Ammon's horn (tissue), 1 donor: ENCODE data around the gene SRSF8.

Experiments
- DNase-seq: peaks from one replicate; pipeline ENCODE4 v3.0.0-alpha.2; 2016; ENCODE audit warnings: low spot score

Gene SRSF8

DNA sequence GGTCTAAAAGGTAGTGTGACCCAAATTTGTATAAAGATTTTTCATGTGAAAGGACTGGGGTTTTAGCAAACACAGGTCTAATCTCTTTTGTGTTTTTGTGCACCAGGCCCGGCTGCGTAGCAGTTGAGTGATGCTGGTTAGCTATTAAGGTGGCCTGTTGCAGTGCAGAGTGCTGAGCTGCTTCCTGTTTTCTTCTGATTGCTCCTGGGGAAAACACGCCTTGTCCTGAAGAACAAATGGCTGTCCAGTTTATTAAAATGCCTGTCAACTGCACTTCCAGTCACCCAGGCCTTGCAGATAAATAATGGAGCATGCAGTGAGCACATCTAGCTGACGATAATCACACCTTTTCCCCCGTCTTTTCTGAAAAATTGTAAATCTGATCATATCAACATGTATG lies 1.8 kb downstream of the SRSF8 start:
- DNase-seq, result peak; percentile 90

DNA sequence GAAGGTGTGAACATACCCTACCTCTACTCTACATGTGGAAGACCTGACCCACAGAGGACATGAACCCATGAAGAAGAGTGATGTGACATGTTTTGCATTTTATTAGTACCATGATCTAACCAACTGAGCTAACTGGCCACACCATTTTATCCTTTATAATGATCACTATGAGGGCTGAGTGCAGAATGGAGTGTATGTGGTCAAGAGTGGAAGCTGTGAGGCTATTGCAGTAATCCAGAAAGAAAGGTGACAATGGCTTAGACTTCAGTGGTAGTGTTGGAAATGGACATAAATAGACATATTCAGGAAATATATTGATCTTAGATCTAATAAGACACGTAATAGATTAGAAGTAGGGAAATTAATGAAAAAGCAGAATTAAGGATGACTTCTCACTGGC lies 3.8 kb downstream of the SRSF8 start:
- no peak for DNase-seq

DNA sequence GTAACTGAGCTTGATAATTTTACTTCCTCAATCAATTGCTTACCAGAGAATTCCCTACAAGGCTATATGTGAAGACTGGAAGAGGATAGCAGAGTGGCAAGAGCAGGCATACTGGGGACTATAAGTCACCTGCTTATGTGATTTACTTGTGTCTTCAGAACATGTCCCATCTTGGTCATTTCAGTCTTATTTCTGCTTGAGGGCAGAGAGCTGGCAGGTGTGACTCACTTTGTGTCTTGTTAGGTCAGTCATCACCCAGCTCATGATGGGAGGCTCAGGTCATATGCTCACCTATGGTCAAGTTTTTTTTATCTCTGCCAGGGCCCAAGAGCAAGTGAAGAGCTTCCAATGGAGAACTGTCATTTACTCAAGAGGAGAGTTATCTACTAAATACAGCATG lies 6.2 kb downstream of the SRSF8 start:
- DNase-seq, result no peak

DNA sequence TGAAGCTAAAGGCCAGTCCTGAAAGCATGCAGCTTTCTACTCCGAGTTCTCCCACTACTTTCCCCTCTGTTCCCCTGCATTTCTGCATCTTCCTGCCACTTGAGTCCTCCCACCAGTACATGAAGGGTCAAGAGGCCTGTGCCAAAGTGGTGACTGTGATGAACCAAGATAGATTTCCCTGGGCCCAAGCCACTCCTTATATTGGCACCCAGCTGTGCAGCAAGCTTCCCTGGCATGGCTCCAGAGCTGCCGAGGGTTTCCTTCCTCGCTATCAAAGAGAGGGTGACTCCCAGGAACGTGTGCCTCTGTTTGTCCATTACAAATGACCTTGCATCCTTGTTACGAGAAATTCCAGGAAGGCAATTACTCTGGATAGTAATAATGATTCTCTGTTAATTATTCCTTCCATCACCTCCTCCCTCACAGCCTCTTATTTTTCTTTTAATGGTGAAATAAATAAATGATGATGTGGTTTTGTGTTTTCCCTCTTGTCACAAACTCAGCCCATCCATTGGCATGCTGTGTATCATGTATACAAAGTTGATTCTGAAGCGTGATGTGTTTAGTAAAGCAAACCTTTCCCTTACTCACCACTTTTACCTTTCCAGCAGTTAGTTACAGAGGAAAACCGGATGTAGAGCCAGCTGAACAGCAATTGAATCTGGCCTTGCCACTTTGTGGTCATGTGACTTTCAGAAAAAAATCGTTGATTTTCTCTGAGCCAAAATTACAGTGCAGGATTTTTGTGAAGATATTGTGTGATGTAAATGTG lies 8.3 kb downstream of the SRSF8 start:
- no peak for DNase-seq

DNA sequence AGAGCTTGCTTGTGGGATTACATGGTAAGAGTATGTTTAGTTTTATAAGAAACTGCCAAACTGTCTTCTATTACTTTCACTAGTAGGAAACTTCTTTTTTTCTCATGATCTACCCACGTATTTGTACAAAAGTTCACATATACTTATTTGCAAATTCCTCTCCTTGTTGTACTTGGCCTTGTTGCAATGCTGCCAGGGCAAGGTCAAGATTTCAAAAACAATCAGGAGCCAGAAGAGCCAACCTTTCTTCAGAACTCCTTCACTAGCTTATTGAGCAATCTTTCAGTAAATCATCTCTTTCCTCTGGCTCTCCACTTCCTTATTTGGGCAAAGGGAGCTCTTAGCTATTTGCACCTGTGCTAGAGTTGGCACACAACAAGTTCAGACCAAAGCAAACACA lies 9.7 kb downstream of the SRSF8 start:
- no peak for DNase-seq

DNA sequence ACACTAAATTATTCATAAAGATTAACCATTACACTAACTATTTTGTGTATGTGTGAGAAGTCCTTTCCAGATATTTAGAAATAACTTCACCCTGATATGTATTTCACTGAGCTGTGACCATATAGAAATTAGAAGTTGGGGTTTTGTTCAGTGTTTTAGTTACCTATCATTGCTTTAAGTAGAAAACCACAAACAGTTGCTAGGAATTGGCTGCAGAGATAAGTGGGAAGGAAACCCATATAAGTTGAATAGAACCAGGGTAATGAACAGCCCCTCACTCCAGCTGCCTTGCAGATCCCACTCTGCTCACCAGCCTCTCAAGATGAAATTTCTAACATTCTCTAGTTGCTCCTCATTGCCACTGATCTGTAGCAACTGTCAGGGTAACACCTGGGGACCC lies 10.3 kb downstream of the SRSF8 start:
- no peak for DNase-seq

DNA sequence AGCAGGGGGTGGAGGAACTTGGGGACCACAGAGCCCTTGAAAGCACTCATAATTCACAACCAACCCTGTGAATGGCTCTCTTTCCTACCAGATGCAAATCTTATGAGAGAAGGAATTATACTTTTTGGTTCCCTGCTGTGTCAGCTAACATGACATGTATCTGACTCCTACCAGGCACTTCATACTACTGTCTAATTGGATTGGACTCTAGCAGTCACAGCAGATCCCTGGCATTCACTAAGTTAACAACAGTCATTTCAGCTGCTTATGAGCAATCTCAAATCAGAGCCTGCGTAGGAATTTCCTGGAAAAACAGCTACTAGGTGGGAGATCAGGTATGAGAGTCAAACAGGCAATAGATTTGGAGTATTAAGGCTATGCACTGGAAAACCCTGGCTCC lies 11.8 kb downstream of the SRSF8 start:
- DNase-seq, result no peak

DNA sequence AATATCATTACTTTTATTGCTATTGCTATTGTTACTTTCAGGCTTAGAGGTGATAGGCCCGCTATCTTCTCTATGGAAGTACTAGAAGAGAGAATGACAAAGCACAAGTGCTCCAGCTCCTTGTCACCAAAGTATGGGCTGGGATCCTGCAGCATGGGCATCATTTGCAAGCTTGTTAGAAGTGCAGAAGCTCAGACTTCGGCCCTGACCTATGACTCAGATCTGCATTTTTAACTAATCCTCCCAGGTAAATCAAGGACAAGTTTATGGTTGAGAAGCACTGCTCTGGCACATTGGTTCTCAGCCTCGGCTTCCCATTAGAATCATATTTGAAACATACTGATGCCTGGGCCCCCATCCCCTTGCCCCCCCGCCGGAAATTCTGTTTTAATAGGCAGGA lies 14.3 kb downstream of the SRSF8 start:
- DNase-seq, result no peak

DNA sequence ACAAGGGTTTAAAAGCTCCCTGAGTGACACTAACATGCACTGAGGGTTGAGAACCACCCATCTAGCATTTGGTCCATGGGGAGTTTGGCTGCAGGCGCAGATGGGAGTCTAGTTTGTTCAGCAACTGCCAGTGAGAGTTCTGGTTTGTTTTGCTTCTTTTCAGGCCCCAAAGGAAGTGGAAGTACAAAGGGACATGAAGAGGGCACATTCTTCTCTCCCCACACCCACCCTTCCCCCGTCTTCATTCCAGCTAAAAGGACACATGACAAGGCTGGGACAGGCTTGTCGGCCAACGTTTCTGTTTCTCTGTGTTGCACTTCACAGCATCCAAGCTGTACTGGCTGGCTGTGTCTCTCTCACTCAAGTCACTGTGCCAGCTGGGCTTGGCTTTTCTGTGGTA lies 14.7 kb downstream of the SRSF8 start:
- peak; percentile 90 for DNase-seq

DNA sequence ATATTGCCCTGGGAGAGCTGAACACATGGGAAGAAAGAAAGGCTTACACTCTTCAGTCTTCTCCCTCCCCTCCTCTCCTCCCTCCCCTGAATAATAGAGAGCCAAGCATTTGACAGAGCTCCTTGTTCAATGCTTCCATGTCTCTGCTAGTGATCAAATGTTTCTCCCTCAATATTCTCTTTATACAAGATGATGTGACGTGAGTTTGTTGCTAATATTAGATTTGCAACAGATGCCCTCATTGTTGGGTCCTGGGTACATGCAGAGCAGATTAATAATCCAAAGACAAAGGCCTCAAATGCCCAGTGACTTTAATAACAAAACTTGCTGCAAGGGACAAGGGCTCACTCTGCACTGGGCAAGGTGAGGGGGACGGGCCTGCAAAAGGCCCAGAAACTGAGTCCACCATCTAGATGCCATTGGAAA lies 15.9 kb downstream of the SRSF8 start:
- peak; percentile 92 for DNase-seq

DNA sequence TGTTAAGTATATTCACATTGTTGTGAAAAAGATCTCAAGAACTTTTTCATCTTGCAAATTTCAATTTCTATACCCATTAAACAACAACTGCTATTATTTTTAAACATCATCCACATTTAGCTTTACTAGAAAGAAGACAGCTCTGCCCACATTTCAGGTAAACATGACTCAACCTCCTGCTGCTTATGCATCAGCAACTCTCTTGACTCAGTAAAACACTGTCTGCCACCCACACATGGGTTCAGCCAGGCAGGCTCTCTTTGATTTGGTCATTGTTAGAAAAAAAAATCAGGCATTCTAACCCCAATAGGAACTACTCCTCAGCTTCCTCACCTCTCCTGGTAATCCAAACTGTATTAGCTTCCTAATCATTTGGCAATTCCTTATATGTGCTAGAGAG lies 17.8 kb downstream of the SRSF8 start:
- no peak for DNase-seq

DNA sequence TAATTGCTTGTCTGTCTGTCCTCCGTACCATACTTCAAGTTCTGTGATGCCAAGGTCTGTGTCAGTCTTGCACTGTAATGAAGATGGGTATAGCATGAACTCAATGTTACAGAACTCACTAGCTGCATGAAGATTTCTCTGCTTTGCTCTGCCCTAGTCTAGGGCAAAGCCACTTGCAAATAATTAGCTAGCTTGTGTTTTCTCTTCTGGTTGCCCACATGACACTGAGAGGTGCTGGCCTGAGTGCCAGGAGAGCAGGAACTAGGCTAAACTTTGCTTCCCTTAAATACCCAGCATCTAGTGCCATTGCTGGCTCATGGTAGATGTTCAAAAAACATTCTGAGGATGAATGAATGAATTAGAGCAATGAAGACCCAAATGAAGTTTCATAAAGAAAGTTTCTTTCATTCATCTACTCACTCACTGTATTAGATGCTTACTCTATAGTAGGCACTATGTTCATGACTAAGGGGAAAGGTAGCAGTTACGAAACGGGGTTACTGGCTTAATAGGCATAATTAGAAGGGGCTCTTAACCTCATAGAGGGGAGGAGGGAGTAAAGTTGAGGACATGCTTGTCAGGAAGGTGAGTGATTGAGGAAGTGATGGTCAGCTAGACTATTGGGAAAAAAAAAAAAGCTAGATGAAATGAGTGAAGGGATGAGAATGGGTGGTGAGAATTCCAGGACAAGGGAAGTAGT lies 18.5 kb downstream of the SRSF8 start:
- no peak for DNase-seq

DNA sequence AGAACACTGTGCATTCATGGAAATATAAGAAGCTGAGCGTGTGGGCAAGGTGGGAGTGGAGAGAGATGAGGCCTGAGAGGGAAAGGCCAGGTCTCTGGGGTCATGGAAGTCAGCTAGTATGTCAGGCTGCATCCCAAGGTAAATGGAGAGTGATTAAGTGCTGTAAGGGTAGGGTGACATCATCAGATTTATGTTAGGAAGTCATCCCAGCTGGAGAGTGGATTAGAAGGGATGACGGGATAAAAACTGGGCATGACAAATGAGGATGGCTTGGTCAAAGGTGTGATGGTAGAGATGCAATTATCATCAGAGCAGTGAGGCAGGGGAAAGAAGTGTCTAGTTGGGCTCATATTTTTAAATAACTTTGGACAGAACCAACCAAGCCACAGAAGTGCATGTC lies 19.4 kb downstream of the SRSF8 start:
- DNase-seq, result no peak

DNA sequence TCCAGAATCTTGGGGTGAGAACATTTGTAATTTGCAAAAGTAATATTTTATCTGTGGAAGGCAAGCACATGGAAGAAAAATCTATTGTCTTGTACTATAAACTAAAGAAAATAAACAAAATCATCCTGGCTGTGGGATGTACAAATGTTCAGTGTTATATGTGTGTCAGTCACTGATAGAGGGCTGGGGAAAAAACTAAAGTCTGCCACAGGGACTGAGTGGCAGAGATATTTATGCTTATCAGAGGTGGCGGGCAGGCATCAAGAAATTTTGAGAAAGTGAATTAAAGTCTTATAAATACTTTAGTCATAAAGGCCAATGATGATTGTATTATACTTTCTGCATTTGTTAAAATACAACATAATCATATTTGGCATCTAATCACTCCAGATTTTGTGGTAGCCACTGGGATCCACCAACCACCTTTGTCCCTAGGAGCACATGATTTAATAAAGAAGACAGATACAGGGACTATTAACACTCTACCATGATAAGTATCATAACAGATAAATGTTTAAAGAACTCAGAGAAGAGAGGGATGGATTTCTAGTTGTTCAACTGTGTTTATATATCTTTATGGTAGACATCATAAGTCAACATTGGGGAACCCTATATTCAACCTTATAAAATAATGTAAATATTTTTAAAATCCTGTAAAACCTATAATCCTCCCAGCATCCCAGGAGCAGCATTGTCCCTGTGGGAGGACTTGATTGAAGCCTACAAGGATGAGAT lies 20.3 kb downstream of the SRSF8 start:
- no peak for DNase-seq

DNA sequence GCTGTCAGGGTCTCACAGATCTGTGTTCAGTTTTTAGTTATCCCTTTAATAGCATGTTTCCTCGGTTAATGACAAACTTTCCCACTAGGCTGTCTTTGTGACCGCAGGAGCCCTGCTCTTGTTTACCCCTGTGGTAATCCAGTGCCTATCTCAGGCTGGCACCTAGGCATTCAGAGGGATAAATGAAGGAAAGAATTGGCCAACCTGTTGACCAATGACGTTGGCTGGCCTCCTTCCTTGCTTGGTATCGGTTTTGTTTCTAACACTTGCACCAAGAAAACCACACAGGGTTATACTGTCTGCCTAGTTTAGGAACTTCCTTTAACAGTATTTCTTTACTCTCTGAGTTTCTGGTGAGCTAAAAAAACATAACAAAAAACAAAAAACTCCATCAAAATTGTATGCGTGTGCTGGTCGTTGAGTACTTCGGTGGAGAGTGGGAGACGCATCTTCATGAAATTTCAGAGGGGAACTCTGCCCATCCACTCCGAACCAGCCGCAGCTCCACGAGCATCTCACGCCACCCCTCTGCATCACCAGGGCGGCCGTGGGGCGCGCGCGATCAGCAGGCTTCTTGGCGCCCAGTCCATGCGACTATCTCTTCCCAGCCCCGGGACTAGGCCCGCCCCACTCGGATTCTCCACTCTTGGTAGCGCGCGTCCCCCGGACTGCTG lies 22.4 kb downstream of the SRSF8 start:
- DNase-seq, result no peak

DNA sequence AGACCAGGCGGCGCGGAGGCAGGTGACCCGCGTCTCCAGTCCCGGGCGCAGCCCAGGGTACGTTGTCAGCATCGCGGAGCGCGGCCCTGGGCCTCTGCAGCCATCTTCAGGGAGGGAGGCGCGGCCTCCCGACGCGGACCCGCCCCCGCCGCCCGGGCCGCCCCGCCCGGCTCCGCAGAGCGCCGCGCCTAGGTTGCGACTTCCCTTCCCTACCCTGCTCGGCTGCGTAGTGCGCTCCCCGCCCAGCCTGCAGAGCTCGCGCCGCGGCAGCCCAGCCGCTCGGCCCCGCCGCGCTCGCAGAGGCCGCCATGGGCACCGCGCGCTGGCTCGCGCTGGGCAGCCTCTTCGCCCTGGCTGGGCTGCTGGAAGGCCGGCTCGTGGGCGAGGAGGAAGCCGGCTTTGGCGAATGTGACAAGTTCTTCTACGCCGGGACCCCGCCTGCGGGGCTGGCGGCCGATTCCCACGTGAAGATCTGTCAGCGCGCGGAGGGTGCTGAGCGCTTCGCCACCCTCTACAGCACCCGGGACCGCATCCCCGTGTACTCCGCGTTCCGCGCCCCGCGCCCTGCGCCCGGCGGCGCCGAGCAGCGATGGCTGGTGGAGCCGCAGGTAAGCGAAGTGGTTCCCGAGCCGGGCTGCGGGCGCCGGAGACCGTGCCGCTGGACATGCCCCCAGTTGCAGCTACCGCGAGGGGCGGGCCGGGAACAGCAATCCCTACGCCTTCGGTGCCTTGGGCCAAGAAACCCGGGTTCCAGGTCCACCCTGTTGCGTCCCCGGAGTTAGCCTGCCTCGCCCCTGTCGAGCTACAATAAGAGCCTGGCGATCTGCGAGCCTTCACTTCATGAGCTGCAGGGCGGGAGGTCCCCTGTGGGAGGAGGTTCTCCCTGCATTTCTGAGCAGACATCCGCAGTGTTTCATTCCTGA lies 23.2 kb downstream of the SRSF8 start, which contains the start of gene ENDOD1:
Gene ENDOD1, plus strand, starts transcription at position 227 of the 923 bp plus-strand sequence. Its CDS starts 82 bp downstream, at position 309.
- DNase-seq, result peak; percentile 91

DNA sequence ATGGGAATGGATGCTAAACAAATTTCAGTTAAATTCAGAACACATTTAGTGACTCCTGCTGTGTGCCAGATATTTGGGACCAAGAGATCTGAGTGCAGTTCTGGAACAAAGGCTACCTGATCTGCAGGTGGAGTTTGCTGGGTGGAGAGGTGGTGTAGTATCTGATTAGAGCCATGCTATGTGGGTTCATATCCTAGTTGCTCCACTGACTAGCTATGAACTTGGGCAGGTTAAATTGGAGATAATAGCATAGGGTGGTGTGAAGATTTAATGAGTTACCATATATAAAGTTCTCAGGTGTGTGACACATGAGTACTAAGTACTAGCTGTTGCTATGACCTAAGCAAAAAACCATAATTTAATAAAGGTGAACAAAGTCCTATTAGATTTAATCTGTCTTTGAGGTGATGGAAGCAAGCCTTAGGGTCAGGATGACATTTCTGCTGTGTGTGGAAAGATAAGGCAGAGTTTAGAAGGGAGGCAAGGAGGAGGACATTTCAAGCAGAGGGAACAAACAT lies 25.0 kb downstream of the SRSF8 start:
- DNase-seq, result no peak

DNA sequence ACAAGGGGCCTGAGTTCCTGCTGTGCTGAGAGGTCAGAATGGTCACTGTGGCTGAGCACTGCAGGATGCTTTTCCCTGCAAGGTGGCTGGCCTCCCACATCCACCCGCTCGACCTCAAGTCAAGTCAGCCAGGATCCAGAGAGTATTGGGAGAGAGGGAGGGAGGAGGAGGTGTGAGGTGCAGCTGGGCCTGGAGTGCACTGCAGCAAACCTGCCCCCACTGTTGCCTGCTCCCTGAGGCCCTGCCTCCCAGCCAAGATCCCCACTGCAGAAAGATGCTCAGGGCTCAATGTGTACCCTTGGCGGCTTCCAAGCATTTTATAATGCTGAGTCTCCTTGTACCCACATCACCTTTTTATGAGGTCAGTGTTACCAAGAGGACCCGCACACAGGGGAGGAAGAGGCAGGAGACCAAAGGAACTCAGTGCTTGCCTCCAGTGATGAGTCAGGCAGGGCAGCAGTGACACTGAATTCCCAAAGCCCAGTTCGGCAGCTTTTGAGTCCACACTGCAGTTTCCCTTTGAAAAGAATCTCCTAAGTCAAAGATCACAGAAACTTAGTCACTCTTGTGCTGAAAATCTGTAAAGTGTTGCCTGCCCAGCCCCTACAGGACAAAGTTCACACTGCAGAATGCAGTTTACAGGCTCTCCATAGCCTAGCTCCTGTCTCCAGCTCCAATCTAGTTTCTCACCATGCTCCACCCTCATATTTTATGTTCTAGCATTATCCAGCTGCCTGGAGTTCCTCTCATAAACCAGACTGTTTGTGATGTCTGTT lies 26.0 kb downstream of the SRSF8 start:
- no peak for DNase-seq

DNA sequence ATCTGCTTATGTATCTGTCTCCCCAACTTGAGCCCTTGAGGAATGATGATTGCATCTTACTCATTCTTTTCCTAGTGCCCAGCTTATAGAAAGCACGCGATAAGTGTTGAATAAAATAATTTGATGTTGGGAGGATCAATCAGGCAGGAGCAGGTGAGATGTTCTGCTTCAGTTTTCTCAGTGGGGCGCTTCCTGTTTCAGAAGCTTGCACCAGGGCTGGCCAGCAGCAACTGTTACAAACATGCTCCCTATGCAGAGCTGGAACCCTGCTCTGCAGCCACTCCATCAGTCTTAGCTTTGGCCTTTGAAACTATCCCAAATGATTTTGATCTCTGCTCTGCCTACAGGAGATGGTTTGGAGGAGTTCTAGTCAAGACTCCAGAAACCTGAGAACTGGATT lies 26.8 kb downstream of the SRSF8 start:
- DNase-seq, result no peak
